HG03521 (cell line): ENCODE results near the gene PLCL1.

ENCODE experiments used
- ATAC-seq: cut with Tn5 transposase; IDR thresholded peaks from one replicate; pipeline ENCODE4 v1.9.1; 2021; ENCODE audit warnings: mild to moderate bottlenecking, moderate library complexity; ENCODE audit not compliant: unreplicated experiment

The PLCL1 gene

GRCh38 chr2:197884252-197884651 is 79.9 kb downstream of the PLCL1 start:
- no peak for ATAC-seq

- no peak for ATAC-seq
These were observed 80.7 kb downstream of the PLCL1 start for GRCh38 chr2:197885126-197885525.

- no peak for ATAC-seq
These were observed 81.2 kb downstream of the PLCL1 start for GRCh38 chr2:197885587-197885986.

GRCh38 chr2:197888321-197888720 is 83.9 kb downstream of the PLCL1 start:
- no peak for ATAC-seq

GRCh38 chr2:197889041-197889440 is 84.6 kb downstream of the PLCL1 start:
- peak; percentile 99 for ATAC-seq

- ATAC-seq = no peak
These were observed 85.8 kb downstream of the PLCL1 start for GRCh38 chr2:197890168-197890567.

GRCh38 chr2:197891897-197892442 is 87.6 kb downstream of the PLCL1 start:
- no peak for ATAC-seq

GRCh38 chr2:197893403-197894177 is 89.2 kb downstream of the PLCL1 start:
- no peak for ATAC-seq

GRCh38 chr2:197894751-197895274 is 90.4 kb downstream of the PLCL1 start:
- ATAC-seq = no peak

- ATAC-seq = no peak
These were observed 93.7 kb downstream of the PLCL1 start for GRCh38 chr2:197897960-197898678.

GRCh38 chr2:197904446-197904845 is 100.1 kb downstream of the PLCL1 start:
- ATAC-seq = no peak

- no peak for ATAC-seq
These were observed 103.8 kb downstream of the PLCL1 start for GRCh38 chr2:197908156-197908555.

GRCh38 chr2:197908990-197909776 is 104.8 kb downstream of the PLCL1 start:
- no peak for ATAC-seq

GRCh38 chr2:197911667-197912066 is 107.3 kb downstream of the PLCL1 start:
- no peak for ATAC-seq

GRCh38 chr2:197913084-197913483 is 108.7 kb downstream of the PLCL1 start:
- ATAC-seq = no peak

- ATAC-seq = no peak
These were observed 110.4 kb downstream of the PLCL1 start for GRCh38 chr2:197914778-197915177.

GRCh38 chr2:197915548-197916265 is 111.3 kb downstream of the PLCL1 start:
- ATAC-seq = no peak

GRCh38 chr2:197919487-197919886 is 115.1 kb downstream of the PLCL1 start:
- ATAC-seq = no peak

GRCh38 chr2:197920088-197920487 is 115.7 kb downstream of the PLCL1 start:
- ATAC-seq = no peak

GRCh38 chr2:197920592-197921201 is 116.3 kb downstream of the PLCL1 start:
- ATAC-seq = no peak
